ENCODE measurements around the gene HAPLN2.
"Not testable (repeated sequence)": the region's sequence is repeated elsewhere in the genome, so short reads cannot be mapped to it uniquely, and the experiment has no call there.

HAPLN2 gene

DNA sequence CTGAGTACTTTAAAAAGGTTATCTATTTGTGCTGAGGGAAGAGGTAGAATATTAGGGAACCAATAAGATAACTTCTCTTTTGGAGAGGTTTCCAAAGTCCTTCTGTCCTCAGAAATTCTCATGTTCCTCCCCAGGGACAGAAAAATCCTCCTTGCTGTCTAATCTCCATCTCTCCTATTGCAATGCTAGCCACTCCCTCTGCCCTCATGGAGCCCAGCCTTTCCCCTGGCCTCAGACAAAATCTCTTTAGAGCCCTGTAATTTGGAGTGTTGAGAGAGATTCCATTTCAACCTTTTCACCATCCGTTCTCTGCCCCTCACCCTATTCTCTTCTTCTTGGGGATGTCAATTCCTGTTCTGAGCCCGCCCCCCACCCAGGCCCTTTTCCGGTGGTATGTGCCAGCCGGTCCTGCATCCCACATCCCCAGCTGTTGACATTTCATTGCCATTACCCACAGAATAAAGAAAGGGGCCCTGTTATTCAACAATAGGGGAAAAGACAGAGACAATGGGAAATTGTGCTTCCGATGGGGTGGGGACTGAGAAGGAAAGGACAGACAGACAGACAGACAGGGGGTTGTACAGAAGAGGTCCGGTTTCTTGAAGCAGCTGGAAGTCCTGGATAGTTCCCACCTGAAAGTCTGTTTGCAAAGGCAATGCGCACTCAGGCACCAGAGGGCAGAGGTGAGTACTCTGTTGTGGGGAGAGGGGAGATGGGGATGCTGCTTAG, at the start of gene HAPLN2:
TSS of gene HAPLN2 (plus strand) at position 563 of the 729 bp plus-strand sequence. CDS start 4,076 bp downstream, outside the sequence.
- peak; percentile 29 for DNase-seq

DNA sequence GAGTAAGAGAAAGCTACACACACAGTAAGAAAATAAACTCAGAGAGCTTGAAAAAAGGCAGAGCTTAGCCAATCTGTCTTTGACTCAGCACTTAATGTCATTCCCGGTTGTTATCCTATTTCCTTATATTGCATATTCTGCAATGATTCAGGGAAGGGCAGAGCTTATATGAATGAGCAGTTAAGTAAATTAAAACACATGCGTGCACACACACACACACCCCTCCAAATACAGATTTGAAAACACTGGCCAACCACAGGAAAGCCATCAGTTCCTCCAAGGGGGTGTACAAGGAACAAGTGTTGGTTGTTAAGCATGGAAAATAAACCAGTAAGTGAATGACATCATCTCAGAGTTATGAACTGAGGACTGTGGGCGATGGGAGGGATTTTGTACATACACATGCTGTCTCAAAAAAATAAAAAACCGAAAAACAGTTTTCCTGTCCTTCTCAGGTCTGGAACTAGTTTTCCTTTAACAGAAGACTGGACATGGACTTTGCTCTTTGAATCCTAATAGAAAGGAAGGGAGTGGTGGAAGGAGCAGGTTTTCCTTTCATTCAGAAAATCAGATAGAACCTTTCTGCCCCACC, 47.9 kb upstream of the HAPLN2 start:
- no peak for DNase-seq

DNA sequence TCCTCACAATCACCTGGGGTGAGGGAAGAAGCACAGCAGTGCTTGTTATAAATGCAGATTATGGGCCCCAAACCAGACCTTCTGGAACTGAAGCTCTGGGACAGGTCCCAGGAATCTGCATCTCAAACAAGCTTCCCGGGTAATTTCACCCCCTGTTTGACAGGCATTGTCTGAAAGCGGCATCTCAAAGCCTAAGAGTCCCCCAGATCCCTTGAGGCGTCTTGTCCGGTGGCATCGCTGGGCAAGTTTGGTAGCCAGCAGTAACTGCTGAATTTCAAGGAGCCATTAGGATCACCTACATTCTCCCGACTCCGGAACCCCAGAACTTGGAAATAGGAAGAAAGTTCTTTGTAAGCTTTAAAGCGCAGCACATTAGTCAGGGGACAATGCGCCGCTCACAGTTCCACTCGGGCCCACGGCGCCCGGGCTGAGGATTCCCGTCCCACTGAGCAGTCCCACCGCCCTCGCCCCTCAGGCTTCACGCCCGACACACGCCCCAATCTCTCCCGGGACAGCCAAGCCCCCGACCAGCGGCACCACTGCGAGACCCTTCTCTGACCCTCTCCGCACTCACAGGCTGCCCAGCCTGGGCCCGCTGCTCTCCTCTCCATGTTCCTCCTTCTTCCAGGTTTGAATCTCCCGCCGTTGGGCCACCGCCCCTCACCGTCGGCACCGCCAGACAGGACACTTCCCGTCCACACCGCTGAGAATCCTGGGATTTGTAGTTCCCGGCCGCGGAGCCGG, 47.1 kb upstream of the HAPLN2 start, which contains the start of gene IQGAP3:
TSS of gene IQGAP3 (minus strand) at position 647 of the 744 bp plus-strand sequence. CDS start at position 611, 36 bp downstream.
- DNase-seq, result peak; percentile 81

DNA sequence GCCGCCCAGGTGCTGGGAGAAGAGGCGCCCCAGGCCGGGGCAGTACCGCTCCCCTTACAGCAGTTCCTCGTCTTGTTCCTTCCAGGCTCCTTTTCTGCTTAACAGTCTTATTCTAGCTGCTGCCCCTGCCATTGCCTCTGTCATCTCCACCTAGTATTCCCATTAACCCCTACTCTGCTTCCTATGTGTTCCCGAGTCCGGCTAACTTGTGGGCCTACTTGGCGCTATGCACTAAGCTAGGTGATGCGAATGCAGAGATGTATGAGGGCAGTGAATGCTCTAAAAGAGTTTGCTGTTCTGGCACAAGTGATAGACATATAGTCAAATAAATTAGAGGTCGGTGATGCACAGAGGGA, 46.6 kb upstream of the HAPLN2 start:
- no peak for DNase-seq

DNA sequence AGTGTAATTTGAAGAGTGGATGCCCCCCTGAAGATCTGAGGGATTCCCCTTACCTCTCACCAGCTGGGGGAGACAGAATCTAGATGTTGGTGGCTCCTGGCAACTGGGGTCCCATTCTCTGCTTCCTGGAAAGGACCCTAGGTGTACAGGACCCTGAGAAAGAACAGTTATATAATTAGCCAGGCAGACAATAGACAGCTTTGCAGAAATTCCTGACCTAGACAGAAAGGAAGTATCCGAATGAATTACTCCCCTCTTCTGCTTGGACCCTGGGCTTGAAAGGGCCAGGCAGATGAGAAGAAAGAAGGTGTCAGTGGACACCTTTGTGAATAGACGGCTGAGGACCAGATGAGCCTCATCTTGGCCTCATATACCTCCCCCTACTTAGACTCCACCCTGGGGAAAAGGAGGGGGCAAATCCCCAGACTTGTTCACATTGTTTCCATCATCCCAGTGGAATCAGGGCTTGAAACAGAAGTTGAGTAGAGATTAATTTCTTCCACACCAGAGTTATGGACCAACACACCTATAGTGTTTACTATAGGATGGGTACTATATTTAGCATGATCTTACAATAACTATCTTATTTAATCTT, 45.1 kb upstream of the HAPLN2 start:
- no peak for DNase-seq

DNA sequence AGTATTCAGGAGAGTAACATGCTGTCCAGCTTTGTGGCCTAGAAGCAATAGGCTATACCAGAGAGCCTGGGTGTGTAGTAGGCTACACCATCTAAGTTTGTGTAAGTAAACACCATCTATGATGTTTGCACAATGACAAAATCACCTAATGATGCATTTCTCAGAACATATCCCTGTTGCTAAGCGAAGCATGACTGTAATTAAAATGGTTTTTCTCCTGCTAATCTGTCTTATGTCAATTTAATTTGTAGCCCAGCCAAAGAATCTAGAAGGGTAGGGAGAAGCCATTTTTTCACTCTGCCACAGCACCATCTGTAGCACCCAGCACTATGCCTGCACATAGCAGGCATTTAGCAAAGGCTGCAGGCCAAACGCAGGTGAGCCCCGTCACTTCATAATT, 41.7 kb upstream of the HAPLN2 start:
- no peak for DNase-seq

DNA sequence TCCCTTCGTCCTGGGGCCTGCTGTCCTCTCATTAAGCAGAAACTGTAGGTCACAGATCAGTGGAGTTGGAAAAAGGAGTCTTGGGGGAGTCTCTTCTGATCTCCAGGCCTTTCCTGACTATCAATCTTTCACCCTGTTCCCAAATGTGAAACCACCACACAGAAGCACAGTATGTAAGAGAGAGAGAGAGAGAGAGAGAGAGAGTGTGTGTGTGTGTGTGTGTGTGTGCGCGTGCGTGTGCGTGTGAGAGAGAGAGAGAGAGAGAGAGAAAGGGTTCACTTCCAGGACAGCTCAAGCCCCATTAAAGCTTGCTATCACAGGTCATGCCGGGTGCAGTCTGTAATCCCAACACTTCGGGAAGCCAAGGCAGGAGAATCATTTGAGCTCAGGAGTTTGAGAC, 41.2 kb upstream of the HAPLN2 start:
- DNase-seq, result no peak

DNA sequence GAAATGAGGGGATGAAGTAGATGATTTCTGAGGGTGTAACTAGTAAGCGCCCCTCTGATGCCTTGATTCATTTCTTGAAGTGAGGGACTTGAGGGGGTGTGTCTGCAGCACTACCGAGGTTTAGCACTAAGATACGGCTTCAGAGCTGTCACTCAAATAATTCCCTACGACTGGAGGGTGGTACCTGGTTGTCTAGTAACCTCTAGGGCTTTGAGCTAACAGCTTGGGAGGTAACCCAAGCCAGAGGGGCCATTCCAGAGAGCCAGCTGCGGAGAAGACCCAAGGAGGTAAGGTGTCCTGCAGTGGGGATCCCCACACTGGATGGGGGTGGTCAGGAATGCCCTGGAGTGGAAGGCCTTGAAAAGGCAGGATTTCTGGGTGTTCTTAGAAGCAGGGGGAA, 39.7 kb upstream of the HAPLN2 start, which contains the start of gene TTC24:
TSS of gene TTC24 (plus strand) at position 252 of the 400 bp plus-strand sequence. CDS start 1,642 bp downstream, outside the sequence.
- no peak for DNase-seq

DNA sequence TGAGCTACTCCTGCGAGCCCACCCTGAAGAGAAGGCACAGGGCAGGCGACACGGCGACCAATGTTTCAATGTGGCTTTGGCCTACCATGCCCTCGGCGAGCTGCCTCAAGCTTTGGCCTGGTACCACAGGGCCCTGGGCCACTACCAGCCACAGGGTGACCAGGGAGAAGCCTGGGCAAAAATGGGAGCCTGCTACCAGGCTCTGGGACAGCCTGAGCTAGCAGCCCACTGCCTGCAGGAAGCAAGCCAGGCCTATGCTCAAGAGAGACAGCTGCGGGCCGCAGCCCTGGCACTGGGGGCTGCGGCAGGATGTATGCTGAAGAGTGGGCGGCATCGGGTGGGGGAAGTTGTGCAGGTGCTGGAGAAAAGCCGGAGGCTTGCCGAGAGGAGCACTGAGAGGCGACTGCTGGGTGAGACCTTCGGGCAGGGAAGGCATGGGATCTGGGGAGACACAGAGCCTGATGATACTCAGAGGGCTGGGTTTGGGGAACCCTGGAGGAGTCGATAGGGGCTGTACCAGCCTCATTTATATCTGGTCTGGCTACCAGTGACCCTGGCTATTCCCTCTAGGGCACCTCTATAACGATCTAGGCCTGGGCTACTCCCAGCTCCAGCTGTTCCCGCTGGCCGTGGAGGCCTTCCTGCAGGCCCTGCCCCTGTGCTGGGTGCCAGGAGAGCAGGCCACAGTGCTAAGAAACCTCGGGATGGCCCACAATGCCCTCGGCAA, 37.4 kb upstream of the HAPLN2 start:
- no peak for DNase-seq

DNA sequence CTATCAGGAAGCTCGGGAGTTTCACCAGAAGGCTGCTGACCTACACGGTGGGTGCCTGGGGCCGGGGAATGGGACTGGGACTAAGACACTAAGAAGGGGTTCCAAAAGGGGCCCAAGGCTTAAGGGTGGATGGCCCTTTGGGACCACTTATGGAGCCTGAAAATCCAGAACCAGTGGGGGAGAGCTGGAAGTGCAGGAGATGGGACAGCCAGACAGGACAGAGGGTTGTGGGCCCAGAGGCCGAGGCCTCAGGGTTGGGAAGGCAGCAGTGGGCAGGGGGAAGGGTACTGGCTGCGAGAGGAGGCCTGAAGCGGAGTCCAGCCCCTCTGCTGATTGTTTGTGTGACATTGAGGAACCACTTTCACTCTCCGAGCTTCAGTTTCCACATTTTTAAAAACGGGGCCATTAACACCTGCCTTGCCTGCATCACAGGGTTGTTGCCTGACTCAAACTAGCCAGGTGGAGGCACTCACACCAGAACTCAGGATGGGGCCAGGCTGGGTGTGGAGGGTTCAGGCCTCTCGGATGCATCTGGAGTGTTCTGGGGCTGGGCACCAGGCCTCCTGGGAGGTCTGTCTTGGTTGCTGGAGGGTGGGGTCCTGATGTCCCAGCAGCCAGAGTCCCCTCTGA, 36.7 kb upstream of the HAPLN2 start:
- no peak for DNase-seq

DNA sequence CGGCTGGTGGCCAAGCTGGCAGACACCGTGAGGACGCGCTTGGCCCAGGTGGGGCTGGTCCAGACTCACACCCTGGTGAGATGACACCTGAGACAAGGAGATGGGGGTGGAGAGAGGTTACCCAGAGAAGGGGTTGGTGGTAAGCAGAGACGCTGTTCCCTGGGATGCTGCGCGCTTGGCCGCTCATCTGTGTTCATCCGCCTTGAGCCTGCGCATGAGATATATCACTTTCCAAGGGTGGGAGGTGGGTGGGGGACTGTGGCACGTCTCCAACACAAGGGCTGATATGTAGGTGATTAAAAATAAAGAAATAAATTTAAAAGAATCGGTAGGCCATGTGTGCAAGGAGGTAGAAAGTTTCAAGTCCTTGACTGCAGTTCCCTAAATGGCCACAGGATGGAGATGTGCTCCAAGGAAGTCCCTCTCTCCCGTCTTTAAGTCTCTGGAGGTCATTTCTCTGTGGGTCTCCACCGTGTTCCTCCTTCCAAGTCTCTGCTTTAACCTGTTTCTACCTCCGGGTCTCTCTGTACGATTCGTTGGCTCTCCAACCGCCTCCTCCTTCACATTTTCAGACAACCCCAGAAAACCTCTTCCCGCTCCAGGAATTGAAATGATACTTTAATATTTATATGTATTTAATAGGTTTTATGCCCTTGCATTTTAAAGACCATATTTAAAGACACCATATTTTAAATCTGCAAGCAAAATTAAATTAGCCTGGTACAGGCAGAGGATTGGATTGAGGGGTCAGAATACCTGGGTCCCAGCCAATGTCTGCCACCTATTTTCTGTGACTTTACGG, 35.2 kb upstream of the HAPLN2 start:
- DNase-seq, result no peak

DNA sequence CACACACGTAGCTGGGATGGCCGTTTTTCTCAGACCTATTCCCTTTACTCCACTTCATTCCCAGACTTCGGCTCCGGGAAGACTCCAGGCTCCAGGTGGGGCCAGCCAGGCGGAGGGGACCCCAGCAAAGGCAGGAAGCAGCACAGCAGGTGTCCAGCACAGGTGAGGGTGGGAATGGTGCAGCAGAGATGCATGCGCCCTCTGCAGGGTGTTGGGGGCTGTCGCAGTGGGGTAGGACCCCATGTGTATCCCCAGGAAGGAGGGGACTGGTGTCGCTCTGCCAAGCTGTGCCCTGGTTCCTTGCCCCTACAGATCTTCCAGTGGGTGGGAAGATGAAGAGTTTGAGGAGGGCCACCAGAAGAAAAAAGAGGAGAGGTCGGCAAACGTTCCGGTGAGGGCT, 34.4 kb upstream of the HAPLN2 start:
- peak; percentile 50 for DNase-seq

DNA sequence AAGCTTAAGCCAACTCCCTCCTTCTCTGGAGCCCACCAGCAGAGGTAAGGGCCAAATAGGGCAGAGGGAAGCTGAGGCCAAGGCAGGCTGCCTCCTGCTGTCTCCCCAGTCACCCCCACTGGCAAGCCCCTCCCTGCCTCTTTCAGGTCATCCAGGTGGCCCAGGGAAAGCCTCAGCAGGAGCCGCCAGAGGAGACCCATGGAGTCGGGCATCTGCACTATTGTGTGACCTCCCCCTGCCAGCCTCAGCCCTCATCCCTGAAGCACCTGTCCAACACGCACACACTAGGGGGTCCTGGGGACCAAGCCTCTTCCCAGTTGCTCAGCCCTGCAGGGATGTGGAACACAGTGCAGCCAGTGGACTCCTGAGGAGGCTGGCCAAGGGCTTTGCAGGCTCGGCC, 32.9 kb upstream of the HAPLN2 start:
- no peak for DNase-seq

DNA sequence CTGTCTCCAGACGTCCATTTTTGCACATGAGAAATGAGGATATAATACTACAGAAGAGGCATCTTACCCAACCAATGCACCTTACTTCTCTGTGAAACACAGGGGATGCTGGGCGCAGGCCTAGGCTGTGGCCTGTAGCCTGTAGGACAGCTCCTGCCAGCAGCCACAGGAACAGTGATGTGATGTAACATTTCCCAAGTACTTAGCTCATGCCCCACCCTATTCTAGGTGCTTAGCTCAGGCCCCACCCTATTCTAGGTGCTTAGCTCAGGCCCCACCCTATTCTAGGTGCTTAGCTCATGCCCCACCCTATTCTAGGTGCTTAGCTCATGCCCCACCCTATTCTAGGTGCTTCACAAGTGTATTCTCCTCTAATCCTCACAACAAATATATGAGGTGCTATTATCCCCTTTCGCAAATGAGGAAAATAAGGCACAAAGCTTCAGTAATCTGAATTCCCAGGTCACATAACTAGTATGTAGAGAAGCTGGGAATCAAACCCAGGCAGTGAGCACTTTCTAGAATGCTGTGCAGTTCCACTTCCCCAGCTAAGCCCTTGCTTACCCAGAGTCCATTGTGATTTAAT, 32.2 kb upstream of the HAPLN2 start:
- no peak for DNase-seq

DNA sequence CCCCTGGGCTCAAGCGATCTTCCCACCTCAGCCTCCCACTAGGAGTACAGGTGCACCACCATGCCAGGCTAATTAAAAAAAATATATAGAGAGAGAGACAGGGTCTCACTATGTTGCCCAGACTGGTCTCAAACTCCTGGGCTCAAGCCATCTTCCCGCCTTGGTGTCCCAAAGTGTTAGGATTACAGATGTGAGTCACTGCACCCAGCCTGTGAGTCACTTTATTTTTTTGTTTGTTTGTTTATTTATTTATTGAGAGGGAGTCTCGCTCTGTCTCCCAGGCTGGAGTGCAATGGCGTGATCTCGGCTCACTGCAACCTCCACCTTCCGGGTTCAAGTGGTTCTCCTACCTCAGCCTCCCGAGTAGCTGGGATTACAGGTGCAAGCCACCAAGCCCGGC, 31.3 kb upstream of the HAPLN2 start:
- DNase-seq, result not testable (repeated sequence)

DNA sequence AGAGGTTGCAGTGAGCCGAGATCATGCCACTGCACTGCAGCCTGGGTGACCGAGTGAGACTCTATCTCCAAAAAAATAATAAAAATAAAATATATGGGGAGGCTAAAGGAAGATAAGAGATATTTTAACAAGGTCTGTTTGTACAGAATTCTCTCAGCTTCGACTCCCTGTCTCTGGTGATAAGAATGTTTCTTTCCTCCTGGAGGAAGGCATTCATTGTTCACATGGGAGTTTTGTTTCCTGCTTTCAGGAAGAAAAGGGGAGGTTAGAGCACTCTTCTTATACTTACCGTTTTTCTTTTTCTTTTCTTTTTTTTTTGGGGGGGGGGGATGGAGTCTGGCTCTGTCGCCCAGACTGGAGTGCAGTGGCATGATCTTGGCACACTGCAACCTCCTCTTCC, 29.7 kb upstream of the HAPLN2 start:
- no peak for DNase-seq

DNA sequence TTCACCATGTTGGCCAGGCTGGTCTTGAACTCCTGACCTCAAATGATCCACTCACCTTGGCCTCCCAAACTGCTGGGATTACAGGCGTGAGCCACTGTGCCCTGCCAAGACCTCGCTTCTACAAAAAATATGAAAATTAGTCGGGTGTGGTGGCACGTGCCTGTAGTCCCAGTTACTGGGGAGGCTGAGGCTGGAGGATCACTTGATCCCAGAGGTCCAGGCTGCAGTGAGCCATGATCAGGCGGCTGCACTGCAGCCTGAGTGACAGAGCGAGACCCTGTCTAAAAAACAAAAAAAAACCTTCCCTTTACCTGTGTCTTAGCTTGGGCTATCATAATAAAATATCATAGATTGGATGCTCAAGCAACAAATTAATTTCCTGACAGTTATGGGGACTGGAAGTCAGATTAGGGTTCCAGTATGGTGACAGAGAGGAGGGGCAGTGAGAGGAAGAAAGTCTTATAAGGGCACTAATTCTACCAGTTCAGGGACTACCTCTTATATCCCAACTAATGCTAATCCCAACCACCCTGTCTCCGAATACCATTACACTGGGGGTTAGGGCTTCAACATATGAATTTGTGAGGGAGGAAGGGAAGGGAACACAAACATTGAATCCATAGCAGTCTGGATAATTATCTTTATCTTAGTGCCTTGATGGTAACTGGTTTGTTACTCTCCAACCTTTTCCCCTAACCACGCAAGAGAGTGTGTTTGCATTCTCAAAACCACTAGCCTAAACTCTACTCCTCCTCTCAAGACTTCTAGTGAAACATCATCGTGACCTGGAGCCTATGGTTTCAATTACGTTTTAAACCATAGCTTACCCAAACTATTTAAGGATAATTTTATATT, 28.7 kb upstream of the HAPLN2 start:
- no peak for DNase-seq

DNA sequence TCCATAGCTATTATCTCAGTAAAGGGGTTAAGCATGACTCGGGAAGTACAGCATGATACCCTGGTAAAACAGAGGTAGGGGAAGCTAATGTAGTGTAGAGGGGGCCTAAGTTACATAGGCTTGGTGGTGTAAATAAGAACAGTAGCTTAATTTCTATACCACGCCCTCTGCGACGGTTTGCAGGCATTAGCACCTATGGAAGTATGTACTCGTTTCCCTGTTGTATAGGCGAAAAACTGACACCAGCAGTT, 28.1 kb upstream of the HAPLN2 start:
- peak; percentile 41 for DNase-seq

DNA sequence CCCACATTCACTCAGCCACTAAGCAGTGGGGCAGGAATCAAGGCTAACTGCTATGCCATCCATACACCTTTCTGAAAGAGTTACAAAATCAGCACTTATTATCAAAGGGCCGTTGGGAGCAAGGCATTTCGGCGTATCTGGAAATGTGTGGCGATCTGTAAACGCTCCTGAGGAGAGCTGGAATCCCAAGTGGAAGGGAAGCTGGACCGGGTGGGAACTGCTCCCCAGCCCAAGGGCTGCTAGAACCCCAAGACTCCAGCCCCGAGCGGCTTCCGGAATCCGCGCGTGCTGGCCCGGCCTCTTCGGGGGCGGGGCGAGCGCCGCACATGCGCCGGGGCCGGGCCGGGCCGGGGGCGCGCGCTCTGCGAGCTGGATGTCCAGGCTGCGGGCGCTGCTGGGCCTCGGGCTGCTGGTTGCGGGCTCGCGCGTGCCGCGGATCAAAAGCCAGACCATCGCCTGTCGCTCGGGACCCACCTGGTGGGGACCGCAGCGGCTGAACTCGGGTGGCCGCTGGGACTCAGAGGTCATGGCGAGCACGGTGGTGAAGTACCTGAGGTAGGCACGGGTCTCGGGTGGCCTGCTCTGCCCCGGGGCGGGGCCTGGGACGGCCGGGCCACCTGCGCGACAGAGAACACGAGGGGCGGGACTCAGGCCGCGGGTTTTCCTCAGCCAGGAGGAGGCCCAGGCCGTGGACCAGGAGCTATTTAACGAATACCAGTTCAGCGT, 27.6 kb upstream of the HAPLN2 start, which contains the start of gene NAXE:
TSS of gene NAXE (plus strand) at position 345 of the 726 bp plus-strand sequence. CDS start at position 374, 29 bp downstream.
- peak; percentile 87 for DNase-seq

Measured in NCI-H510A (cell line).